ENCODE measurements around the gene ZNF74.
"Not testable (repeated sequence)": the region's sequence is repeated elsewhere in the genome, so short reads cannot be mapped to it uniquely, and the experiment has no call there.

The ZNF74 gene

DNA sequence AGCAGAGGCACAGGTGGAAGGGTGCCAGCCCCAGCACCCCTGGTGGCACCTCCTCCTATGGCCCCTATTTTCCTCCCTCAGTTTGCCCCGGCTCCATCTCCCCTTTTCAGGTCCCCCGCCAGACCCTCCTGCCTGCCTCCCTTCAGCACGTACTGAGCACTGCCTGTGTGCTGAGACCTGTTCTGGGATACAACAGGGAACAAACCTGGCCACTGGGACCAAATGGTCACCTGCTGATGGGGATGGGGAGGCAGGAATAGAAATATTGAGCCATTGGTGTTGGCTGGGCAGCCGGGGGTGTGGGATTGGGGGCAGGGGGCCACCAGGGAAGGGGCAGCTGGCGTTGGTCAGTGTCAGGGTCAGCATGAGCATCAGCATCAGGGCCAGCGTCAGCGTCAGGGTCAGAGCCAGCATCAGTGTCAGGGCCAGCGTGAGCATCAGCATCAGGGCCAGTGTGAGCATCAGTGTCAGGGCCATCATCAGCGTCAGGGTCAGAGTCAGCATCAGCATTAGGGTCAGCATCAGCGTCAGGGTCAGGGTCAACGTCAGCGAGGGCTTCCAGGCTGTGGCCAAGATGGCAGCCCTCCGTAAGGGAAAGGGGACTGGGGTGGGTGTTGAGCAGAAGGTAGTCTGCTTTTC lies 7.5 kb downstream of the ZNF74 start:
- DNase-seq, result no peak

DNA sequence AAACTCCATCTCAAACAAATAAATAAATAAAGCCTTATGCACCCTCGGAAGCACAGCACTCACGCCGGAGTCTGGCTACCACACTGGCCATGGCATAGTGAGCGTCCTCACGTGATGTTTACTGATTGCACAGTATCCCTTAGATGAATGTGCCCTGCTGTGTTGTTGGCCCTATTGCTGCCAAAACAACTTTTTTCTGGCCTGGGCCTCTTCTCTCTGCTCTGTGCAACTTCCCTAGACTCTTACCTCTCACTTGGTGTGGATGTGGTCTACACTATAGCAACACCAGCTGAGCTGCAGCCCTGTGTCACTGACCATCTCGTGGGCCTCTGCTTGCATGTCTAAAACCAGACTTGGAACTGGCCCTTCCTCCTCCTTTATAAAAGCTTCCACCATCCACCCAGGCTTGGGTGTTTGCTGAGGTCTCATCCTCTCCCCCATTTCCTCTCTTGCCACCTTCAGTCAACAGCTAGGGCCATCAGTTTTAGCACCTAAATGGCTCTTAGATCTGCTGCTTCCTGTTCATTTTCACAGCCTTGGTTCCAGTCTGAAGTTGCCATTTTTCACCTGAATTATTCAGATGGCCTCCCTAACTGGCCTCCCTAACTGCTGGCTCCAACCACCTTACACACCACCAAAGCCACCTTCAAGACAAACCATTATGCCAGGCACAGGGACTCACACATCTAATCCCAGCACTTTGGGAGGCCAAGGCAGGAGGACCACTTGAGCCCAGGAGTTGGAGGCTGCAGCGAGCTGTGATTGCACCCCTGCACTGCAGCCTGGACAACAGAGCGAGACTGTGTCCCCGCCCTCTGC lies 9.2 kb downstream of the ZNF74 start:
- no peak for DNase-seq

DNA sequence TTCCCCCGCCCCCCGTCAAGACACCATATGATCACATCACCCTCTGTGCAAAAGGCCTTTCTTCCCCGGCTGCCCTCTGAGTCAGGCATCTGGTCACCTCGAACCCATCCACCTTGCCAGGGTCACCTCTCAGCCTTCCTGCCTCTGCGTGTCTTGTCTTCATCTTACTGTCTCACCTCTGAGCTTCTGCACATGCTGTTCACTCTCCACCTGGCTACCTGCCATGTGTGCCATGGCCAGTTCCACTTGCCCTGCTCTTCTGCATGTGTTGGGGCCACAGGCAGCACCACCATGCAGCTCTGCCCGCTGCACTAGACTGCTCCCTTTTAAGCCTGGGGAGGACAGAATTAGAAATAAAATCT lies 9.8 kb downstream of the ZNF74 start:
- DNase-seq, result no peak

DNA sequence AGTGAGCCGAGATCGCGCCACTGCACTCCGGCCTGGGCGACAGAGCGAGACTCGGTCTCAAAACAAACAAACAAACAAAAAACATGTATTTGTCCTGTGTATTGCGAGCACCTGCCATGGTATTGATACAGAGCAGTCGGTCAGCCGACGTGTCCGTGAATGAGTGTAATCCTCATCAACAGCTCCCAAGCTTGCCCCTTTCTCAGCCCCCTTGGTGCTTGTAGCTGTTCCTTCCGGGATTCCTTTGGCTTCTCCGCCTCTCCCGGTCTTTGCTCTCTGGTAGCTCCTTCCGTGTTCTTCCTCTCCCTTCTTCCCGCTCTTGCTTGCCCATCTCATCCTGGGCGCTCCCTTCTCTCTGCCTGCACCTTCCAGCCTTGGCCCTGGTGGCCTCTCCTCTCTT lies 10.9 kb downstream of the ZNF74 start:
- no peak for DNase-seq

DNA sequence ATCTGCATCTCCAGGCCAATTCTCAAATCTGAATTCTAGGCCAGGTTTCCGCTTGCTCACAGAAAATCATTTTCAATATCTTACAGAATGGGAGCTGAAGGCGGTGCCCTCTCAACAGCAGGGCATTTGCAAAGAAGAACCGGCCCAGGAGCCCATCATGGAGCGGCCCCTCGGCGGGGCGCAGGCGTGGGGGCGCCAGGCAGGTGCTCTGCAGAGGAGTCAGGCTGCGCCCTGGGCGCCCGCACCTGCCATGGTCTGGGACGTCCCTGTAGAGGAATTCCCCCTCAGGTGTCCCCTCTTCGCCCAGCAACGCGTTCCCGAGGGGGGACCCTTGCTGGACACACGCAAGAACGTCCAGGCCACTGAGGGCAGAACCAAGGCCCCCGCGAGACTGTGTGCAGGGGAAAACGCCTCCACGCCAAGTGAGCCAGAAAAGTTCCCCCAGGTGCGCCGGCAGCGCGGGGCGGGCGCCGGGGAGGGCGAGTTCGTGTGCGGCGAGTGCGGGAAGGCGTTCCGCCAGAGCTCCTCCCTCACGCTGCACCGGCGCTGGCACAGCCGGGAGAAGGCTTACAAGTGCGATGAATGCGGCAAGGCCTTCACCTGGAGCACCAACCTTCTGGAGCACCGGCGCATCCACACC lies 11.5 kb downstream of the ZNF74 start:
- no peak for DNase-seq

DNA sequence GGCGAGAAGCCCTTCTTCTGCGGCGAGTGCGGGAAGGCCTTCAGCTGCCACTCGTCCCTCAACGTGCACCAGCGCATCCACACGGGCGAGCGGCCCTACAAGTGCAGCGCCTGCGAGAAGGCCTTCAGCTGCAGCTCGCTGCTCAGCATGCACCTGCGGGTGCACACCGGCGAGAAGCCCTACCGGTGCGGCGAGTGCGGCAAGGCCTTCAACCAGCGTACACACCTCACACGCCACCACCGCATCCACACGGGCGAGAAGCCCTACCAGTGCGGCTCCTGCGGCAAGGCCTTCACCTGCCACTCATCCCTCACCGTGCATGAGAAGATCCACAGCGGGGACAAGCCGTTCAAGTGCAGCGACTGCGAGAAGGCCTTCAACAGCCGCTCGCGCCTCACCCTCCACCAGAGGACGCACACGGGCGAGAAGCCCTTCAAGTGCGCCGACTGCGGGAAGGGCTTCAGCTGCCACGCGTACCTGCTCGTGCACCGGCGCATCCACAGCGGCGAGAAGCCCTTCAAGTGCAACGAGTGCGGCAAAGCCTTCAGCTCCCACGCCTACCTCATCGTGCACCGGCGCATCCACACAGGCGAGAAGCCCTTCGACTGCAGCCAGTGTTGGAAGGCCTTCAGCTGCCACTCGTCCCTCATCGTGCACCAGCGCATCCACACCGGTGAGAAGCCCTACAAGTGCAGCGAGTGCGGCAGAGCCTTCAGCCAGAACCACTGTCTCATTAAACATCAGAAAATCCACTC lies 12.2 kb downstream of the ZNF74 start:
- no peak for DNase-seq

DNA sequence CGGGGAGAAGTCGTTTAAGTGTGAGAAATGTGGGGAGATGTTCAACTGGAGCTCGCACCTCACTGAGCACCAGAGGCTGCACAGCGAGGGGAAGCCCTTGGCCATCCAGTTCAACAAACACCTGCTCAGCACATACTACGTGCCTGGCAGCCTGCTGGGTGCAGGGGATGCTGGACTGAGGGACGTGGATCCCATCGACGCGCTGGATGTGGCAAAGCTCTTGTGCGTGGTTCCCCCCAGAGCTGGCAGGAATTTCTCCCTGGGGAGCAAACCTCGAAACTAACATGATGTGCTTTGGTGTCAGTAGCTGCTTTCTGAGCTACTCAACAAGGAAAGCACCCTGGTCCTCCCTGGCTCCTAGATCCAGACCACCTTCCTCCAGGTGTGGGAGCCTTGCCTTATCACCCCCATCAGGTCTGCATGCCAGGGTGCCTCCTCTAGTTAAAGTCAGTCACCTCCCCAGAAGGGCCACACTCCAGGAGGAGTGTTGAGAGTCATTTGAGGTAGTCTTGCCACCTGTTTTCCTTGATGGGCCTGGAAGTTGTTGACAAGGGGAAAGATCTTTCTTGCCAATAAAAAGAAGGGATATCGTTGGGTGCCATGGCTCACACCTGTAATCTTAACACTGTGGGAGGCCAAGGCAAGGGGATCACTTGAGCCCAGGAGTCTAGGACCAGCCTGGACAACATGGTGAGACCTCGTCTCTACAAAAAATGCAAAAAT lies 12.9 kb downstream of the ZNF74 start:
- DNase-seq, result no peak

DNA sequence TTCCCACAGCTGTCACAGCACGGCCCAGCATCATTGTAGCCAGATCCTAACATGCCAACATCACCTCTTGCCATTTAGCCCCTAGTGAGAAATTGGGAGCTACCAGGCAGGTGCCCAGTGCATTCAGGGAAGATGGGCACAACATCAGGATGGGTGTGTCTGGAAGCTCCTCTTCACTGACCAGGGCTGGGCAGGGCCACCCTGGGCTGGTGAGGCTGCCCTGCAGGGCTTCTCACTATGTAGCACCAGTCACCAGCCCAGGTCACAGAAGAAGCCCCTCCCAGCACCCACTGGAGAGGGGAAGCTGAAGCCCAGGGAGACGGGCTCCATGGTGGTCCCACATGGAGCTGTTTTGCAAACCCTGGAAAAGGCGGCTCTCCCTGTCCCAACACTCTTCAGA lies 13.9 kb downstream of the ZNF74 start:
- no peak for DNase-seq

DNA sequence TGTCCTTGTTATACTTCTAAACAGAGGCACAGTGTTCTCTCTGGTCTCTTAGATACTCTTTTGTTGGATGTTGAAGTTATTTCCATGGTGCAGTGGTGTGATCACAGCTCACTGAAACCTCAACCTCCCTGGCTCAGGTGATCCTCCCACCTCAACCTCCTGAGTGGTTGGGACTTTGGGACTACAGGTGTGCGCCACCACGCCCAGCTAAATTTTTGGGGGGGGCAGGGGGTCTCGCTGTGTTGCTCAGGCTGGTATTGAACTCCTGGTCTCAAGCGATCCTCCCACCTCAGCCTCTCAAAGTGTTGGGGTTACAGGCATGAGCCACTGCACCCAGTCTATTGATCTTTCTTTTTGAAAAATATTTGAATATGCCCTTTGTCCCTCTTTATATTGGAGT lies 14.9 kb downstream of the ZNF74 start:
- DNase-seq, result no peak

DNA sequence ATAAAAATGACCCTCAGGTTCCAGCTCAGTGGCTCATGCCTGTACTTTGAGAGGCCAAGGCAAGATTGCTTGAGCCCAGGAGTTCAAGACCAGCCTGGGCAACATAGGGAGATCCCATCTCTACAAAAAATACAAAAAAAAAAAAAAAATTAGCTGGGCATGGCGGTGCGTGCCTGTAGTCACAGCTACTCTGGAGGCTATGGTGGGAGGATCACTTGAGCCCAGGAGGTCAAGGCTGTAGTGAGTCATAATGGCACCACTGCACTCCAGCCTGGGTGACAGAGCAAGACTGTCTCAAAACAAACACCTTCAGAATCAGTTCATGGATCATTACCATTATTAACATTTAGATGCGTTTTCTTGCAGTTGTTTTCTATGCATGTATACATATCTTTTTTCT lies 15.4 kb downstream of the ZNF74 start:
- not testable (repeated sequence) for DNase-seq

DNA sequence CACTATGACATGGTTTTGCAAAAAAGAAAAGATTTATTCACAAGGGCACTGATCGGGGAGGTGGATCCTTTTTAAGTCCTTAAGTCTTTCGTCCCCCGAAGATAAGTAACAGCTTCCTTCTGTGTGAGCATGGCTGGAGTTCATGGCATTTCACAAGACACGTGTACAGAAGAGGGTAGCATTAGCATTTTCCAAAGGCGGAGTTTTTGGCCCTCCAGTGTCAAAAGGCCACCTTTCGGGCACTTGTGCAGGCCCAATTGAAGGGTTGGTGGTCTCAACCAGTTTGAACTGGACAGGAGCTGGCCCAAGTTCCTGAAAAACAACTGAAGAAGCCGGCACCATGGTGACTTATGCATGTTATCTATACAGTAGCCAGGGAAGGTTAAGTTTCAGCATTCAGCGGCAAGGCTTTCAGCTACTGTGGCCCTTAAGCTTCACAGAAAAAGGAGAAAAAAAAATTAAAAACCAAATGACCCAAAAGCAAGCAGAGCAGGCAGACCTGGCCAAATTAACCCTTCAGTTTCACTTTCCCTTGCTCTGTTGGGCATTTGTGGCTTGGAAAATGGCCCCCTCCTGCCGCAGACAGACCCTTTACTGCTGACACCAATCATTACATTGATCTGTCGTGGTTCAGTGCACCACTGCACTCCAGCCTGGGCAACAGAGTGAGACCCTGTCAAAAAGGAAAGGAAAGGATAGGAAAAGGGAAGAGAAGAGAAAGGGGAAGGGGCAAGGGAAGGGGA lies 18.7 kb downstream of the ZNF74 start:
- DNase-seq, result no peak

DNA sequence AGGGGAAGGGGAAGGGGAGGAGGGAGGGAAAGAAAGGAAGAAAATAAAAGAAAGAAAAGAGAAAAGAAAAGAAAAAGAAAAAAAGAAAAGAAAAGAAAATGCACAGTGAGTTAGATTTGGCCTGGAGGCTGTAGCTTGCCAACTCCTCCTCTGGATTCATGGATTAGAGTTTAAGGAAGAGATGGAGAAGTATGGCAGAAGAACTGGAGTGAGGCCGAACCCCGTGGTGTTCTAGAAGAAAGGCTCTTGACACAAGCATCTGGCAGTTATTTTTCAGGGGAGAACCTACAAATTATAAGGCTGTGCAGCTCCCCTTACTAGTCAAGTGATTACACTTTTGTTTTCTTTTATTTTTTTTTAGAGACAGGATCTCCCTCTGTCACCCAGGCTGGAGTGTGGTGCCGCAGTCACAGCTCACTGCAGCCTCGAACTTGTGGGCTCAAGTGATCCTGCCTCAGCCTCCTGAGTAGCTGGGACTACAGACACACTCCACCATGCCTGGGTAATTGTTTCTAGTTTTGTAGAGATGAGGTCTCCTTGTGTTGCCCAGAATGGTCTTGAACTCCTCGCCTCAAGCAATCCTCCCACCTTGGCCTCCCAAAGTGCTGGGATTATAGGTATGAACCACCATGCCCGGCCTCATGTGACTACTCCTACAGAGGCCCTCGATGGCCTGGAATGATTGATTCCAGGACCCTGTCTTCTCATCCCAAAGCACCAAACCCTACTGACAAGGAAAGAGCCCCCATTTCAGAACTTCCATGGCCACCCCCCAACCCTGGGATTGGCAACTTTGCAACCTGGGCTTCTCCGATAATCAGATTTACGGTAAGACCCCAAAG lies 19.5 kb downstream of the ZNF74 start:
- DNase-seq, result no peak

DNA sequence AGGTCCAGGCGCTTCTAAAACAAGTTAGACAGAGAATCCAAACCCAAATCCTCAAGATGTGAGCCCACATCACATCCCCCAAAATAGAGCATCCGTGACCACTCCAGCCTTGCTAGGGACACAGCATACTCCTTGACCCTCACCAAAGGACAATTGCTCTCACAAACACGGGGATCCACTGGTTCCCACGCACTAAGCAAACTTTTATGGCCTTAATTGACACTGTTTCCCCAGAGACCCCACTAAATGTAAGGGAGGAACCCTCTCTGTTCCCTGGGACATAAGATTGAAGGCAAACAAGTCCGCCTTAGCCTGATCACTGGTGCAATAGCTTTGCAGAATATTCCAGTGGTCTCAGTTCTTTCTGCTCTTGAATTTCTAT lies 20.1 kb downstream of the ZNF74 start:
- DNase-seq, result no peak

DNA sequence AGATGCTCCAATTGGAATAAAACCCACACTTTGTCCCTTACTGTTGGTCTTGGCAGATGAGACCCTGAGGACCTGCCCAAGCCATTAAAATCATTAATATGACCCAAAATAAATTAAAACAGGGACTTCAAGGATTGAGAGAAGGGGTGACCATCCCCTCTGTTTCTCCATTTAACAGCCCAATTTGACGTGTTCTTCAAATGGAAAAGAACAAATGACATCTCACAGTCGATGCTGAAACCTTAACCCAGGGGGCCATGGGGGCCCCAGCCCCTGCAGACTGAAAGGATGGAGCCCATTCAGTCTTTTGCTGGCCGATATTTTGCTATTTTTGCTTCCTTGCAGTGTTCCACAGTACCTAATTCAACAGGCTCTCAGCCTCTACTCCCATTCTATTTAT lies 20.5 kb downstream of the ZNF74 start:
- DNase-seq, result no peak

DNA sequence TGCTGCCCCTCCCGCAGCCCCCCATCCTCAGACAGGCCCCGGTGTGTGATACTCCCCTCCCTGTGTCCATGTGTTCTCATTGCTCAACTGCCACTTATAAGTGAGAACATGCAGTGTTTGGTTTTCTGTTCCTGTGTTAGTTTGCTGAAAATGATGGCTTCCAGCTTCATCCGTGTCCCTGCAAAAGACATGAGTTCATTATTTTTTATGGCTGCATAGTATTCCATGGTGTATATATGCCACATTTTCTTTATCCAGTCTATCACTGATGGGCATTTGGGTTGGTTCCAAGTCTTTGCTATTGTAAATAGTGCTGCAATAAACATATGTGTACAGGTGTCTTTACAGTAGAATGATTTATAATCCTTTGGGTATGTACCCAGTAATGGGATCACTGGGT lies 21.3 kb downstream of the ZNF74 start:
- DNase-seq, result not testable (repeated sequence)

DNA sequence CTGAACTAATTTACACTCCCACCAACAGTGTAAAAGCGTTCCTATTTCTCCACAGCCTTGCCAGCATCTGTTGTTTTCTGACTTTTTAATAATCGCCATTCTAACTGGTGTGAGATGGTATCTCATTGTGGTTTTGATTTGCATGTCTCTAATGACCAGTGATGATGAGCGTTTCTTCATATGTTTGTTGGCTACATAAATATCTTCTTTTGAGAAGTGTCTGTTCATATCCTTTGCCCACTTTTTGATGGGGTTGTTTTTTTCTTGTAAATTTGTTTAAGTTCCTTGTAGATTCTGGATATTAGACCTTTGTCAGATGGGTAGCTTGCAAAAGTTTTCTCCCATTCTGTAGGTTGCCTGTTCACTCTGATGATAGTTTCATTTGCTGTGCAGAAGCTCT lies 21.7 kb downstream of the ZNF74 start:
- not testable (repeated sequence) for DNase-seq

DNA sequence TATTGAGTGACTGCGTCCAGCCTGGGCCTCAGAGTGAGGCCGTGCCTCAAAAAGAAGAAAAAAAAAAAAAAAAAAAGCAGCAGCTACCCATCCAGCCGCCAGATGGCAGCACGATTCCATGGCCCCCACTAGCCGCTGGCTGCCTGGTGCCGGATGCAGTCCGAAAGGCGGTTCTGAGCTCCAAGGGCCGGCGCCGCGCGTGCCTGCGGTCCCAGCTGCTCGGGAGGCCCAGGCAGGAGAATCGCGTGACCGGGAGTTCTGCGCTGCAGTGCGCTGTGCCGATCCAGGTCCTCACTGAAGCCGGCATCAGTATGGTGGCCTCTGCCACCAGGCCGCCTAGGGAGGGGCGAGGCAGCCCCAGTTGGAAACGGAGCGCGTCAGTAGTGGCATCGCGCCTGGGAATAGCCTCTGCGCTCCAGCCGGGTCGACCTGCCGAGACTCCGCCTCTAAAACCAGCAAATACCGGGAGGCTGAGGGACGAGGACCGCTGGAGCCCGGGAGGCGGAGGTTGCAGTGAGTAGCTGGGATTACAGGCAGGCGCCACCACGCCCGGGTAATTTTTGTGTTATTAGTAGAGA lies 24.3 kb downstream of the ZNF74 start:
- DNase-seq, result peak; percentile 65

DNA sequence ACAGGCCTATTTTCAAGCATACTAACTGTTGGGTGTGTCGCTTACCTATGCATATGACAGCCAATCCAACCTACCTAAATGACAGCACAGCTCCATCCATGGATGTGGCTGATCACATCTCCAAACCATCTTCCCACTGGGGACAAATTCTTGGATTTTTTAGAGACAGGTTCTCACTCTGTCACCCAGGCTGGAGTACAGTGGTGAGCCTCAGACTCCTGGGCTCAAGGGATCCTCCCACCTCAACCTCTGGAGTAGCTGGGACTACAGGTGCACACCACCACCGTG lies 25.7 kb downstream of the ZNF74 start:
- DNase-seq, result no peak

DNA sequence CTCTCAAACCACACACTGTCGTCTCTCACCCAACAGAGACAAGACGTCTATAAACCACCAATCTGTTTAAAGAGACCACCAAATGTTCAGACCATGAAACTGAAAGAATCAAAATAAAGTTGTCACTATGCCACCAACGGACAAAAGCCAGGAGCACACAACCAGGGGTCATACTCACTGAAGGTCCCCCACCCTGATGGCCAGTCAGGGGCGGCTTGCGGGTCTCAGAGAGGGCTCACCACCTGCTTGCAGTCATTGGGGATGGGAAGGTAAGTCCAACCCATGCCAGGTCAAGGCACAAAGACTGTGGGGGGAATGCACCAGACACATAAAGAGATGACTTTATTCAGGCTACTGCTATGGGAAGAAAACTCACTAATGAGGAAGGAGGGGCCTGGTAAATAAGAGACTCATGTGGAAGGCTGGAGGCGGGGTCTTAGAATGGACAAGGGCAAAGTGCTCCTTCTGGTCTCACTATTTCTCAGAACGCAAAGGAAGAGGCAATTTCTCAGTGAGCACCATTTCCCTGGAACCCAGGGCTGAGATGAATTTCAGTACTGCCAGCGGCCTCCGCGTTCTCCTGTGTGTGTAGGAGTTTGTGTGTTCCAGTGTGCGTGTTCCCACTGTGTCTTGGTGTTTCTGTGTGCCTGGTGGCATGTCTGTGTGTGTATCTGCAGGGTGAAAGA lies 26.3 kb downstream of the ZNF74 start:
- no peak for DNase-seq

DNA sequence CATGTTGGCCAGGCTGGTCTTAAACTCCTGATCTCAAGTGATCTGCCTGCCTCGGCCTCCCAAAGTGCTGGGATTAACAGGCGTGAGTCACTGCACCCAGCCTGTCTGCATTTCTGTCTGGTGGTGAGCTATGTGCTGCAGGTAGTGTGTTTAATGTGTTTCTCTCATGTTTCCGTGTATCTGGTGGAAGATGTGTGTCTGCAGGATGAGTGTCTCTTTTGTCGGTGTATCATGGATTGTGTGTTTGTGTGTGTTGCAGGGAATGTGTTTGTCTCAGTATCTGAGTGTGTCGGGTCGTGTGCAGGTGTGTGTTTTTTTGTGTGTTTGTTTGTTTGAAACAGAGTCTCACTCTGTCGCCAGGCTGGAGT lies 27.5 kb downstream of the ZNF74 start:
- no peak for DNase-seq

Data from CD4-positive, alpha-beta T cell treated with Interleukin-4 for 4 hours (primary cell).